HepG2 (cell line): ENCODE data around the gene TAS2R60. TPM values are rescaled to one million over a fixed set of nuclear protein-coding genes. Genes with fewer than 3 reads are reported as not detected.

Source experiments
- CBX5 ChIP-seq: sonication (generic); formaldehyde crosslinking; IDR thresholded peaks from 2 replicates; pipeline ENCODE4 v1.4.0; 2020; ENCODE audit warnings: missing genetic modification reagents, borderline replicate concordance
- ELF3 ChIP-seq: IDR thresholded peaks from 2 replicates; pipeline ENCODE4 v1.6.1; 2016; ENCODE audit warnings: missing genetic modification reagents, missing compliant biosample characterization
- HIVEP1 ChIP-seq: sonication (generic); formaldehyde crosslinking; IDR thresholded peaks from 2 replicates; pipeline ENCODE4 v1.4.0; 2020; ENCODE audit warnings: mild to moderate bottlenecking, missing genetic modification reagents
- IRF2 ChIP-seq: IDR thresholded peaks from 2 replicates; pipeline ENCODE4 v1.6.1; 2018; ENCODE audit warnings: missing genetic modification reagents, missing compliant biosample characterization
- KDM4B ChIP-seq: sonication (generic); formaldehyde crosslinking; IDR thresholded peaks from 2 replicates; pipeline ENCODE4 v1.4.0; 2020; ENCODE audit warnings: missing genetic modification reagents
- MED13 ChIP-seq: sonication (generic); formaldehyde crosslinking; IDR thresholded peaks from 2 replicates; pipeline ENCODE4 v1.5.0; 2020; ENCODE audit warnings: missing genetic modification reagents
- MTA1 ChIP-seq: sonication (generic); formaldehyde crosslinking; IDR thresholded peaks from 2 replicates; pipeline ENCODE4 v1.4.0; 2020; ENCODE audit warnings: missing genetic modification reagents, mild to moderate bottlenecking, borderline replicate concordance
- NFATC3 ChIP-seq: sonication (generic); formaldehyde crosslinking; IDR thresholded peaks from 2 replicates; pipeline ENCODE4 v1.5.1; 2020; ENCODE audit warnings: mild to moderate bottlenecking, missing genetic modification reagents
- SALL1 ChIP-seq: sonication (generic); formaldehyde crosslinking; IDR thresholded peaks from 2 replicates; pipeline ENCODE4 v1.8.0; 2022; ENCODE audit warnings: mild to moderate bottlenecking, missing genetic modification reagents
- THAP11 ChIP-seq: IDR thresholded peaks from 2 replicates; pipeline ENCODE4 v1.6.1; 2016; ENCODE audit warnings: missing biosample characterization, missing genetic modification reagents
- ZNF225 ChIP-seq: sonication (generic); formaldehyde crosslinking; IDR thresholded peaks from 2 replicates; pipeline ENCODE4 v1.4.0; 2020; ENCODE audit warnings: mild to moderate bottlenecking, missing genetic modification reagents
- ZNF282 ChIP-seq: fragments of 450-650 bp; IDR thresholded peaks from 2 replicates; pipeline ENCODE4 v1.6.1; 2018; ENCODE audit not compliant: partially characterized antibody
- ZNF383 ChIP-seq: sonication (generic); formaldehyde crosslinking; IDR thresholded peaks from 2 replicates; pipeline ENCODE4 v1.4.0; 2020; ENCODE audit warnings: missing genetic modification reagents, mild to moderate bottlenecking, borderline replicate concordance
- polyA plus RNA-seq, 8 experiments: library from polyadenylated mRNA; depleted of rRNA in 3 of 8; stranded (reverse) in 7 of 8; unstranded in 1 of 8; fragments of >200 nt; fragmentation: Illumina TruSeq in 4 of 8; extraction: Trizol in 4 of 8; gene quantifications; 2 replicates each; pipeline versions ENCODE4 v1.2.1 to v1.2.3, GENCODE V29; 2011 to 2016; ENCODE audit warnings: low read depth in 4 of 8, missing spikeins in 1 of 8, mixed read lengths in 1 of 8; ENCODE audit not compliant: insufficient read depth in 1 of 8
- total RNA-seq, 5 experiments: library from RNA; depleted of rRNA; stranded (reverse); fragments of >200 nt; fragmentation: Illumina TruSeq; extraction: Trizol; gene quantifications; 2 replicates each; pipeline ENCODE4 v1.2.3, GENCODE V29; 2016; ENCODE audit warnings: low read depth in 1 of 5
- TF ChIP-seq, protein P1 (sequence below): sonication (generic); formaldehyde crosslinking; IDR thresholded peaks from 2 replicates; pipeline ENCODE4 v1.9.0; 2021; ENCODE audit warnings: missing genetic modification reagents, borderline replicate concordance
- TF ChIP-seq, protein P2 (sequence below): sonication (generic); formaldehyde crosslinking; IDR thresholded peaks from 2 replicates; pipeline ENCODE4 v1.4.0; 2020; ENCODE audit warnings: mild to moderate bottlenecking, missing genetic modification reagents
- TF ChIP-seq, protein P3 (sequence below): sonication (generic); formaldehyde crosslinking; IDR thresholded peaks from 2 replicates; pipeline ENCODE4 v1.8.1; 2023; ENCODE audit warnings: mild to moderate bottlenecking, missing genetic modification reagents, borderline replicate concordance
- TF ChIP-seq, protein P4 (sequence below): IDR thresholded peaks from 2 replicates; pipeline ENCODE4 v1.6.1; 2016; ENCODE audit warnings: missing genetic modification reagents, missing compliant biosample characterization
- TF ChIP-seq, protein P5 (sequence below): sonication (generic); formaldehyde crosslinking; IDR thresholded peaks from 2 replicates; pipeline ENCODE4 v1.4.0; 2020; ENCODE audit warnings: missing genetic modification reagents

The TAS2R60 gene
- total and polyA plus RNA-seq, 2 of the 13 experiments (the other 11 are each of a cell fraction or from before 2014, with no cell fraction given), result not detected

DNA sequence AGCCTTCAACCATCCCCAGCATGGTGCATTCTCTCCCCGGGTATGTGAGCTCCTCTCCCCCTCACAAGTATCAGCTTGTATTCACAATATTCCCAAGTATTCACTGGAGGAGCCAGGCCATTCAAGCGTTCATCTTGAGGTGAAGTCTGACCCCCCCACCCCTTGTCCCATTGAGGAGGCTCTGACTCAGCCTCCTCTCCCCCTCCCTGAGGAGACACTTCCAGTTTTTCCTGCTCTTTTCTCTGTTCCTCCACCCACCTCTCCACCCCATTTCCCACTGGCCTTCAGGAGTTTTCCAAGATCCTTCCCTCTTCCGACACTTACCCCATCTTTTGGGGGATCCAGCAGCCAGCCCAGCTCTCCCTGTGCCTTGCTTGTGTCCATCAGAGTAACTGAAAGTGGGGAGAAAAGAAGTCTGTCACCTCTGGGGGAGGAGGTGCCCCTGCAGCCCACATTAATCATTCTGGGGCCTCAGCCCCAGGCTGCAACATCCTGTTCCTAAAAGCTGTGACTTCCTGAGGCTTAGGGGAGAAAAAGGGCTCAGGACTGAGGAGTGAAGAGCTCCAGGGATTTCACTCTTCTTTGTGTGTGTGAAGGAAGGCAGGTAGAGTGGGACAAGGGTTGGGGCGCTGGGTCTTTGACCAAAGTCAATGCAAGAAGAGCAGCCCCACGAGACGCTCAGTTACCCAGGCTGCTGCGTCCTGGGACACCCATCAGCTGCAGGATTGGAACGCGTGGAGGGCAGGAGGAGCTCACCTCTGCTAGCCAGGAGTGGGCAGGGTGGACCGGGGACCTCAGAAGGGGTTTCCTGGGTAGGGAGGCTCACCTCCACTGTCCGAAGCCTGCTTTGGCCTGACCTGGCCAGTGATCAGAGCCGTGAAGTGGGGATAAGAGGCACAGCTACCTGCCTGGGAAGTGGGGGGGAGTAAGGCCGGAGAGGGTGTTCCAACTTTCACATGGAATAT, 35.7 kb upstream of the TAS2R60 start (continued):
- TF ChIP-seq, protein P1, sequence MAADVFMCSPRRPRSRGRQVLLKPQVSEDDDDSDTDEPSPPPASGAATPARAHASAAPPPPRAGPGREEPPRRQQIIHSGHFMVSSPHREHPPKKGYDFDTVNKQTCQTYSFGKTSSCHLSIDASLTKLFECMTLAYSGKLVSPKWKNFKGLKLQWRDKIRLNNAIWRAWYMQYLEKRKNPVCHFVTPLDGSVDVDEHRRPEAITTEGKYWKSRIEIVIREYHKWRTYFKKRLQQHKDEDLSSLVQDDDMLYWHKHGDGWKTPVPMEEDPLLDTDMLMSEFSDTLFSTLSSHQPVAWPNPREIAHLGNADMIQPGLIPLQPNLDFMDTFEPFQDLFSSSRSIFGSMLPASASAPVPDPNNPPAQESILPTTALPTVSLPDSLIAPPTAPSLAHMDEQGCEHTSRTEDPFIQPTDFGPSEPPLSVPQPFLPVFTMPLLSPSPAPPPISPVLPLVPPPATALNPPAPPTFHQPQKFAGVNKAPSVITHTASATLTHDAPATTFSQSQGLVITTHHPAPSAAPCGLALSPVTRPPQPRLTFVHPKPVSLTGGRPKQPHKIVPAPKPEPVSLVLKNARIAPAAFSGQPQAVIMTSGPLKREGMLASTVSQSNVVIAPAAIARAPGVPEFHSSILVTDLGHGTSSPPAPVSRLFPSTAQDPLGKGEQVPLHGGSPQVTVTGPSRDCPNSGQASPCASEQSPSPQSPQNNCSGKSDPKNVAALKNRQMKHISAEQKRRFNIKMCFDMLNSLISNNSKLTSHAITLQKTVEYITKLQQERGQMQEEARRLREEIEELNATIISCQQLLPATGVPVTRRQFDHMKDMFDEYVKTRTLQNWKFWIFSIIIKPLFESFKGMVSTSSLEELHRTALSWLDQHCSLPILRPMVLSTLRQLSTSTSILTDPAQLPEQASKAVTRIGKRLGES (CRISPR knock-in tag), result no peak
- TF ChIP-seq ELF3 (CRISPR knock-in tag) (no peak), MTA1 (CRISPR knock-in tag) (no peak), THAP11 (no peak), CBX5 (CRISPR knock-in tag) (no peak), SALL1 (peak; percentile 28; the same call in 1 of the 2 replicates), IRF2 (no peak), ZNF225 (CRISPR knock-in tag) (no peak), MED13 (CRISPR knock-in tag) (no peak), NFATC3 (CRISPR knock-in tag) (no peak), KDM4B (CRISPR knock-in tag) (no peak), ZNF282 (no peak), HIVEP1 (CRISPR knock-in tag) (no peak), ZNF383 (no peak)
- TF ChIP-seq, protein P2, sequence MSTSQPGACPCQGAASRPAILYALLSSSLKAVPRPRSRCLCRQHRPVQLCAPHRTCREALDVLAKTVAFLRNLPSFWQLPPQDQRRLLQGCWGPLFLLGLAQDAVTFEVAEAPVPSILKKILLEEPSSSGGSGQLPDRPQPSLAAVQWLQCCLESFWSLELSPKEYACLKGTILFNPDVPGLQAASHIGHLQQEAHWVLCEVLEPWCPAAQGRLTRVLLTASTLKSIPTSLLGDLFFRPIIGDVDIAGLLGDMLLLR (CRISPR knock-in tag), result no peak
- TF ChIP-seq, protein P3, sequence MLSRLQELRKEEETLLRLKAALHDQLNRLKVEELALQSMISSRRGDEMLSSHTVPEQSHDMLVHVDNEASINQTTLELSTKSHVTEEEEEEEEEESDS (CRISPR knock-in tag), result no peak
- TF ChIP-seq, protein P4, sequence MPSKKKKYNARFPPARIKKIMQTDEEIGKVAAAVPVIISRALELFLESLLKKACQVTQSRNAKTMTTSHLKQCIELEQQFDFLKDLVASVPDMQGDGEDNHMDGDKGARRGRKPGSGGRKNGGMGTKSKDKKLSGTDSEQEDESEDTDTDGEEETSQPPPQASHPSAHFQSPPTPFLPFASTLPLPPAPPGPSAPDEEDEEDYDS (CRISPR knock-in tag), result no peak
- TF ChIP-seq, protein P5, sequence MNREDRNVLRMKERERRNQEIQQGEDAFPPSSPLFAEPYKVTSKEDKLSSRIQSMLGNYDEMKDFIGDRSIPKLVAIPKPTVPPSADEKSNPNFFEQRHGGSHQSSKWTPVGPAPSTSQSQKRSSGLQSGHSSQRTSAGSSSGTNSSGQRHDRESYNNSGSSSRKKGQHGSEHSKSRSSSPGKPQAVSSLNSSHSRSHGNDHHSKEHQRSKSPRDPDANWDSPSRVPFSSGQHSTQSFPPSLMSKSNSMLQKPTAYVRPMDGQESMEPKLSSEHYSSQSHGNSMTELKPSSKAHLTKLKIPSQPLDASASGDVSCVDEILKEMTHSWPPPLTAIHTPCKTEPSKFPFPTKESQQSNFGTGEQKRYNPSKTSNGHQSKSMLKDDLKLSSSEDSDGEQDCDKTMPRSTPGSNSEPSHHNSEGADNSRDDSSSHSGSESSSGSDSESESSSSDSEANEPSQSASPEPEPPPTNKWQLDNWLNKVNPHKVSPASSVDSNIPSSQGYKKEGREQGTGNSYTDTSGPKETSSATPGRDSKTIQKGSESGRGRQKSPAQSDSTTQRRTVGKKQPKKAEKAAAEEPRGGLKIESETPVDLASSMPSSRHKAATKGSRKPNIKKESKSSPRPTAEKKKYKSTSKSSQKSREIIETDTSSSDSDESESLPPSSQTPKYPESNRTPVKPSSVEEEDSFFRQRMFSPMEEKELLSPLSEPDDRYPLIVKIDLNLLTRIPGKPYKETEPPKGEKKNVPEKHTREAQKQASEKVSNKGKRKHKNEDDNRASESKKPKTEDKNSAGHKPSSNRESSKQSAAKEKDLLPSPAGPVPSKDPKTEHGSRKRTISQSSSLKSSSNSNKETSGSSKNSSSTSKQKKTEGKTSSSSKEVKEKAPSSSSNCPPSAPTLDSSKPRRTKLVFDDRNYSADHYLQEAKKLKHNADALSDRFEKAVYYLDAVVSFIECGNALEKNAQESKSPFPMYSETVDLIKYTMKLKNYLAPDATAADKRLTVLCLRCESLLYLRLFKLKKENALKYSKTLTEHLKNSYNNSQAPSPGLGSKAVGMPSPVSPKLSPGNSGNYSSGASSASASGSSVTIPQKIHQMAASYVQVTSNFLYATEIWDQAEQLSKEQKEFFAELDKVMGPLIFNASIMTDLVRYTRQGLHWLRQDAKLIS (CRISPR knock-in tag), result no peak
